GM23338 (cell line): Measurements from ENCODE around the gene VDAC1. TPM values are rescaled to one million over a fixed set of nuclear protein-coding genes. Genes with fewer than 3 reads are reported as not detected.

Experiments used
- ATAC-seq: fragments of 200-7000 bp; cut with Tn5 transposase; 3 replicates; pipeline ENCODE4 v1.9.1; 2020
- DNase-seq: peaks from one replicate; pipeline ENCODE4 v3.0.0-alpha.2; 2015; ENCODE audit warnings: low spot score
- H2AFZ ChIP-seq: fragments of 200-600 bp; sonication (generic); 2 replicates; pipeline ENCODE4 v1.8.0; 2016; ENCODE audit warnings: antibody characterized with exemption, mild to moderate bottlenecking, moderate library complexity
- H3F3A ChIP-seq: fragments of 200-600 bp; sonication (generic); replicated peaks from 2 replicates; pipeline ENCODE4 v1.8.0; 2017; ENCODE audit warnings: antibody characterized with exemption, mixed run types, low read depth
- H3K27ac ChIP-seq: fragments of 200-600 bp; sonication (generic); 2 replicates; pipeline ENCODE4 v1.6.1; 2016; ENCODE audit warnings: low read depth
- H3K27me3 ChIP-seq: fragments of 200-600 bp; sonication (generic); 2 replicates; pipeline ENCODE4 v1.8.0; 2016; ENCODE audit warnings: mild to moderate bottlenecking, mixed run types, moderate library complexity; ENCODE audit not compliant: insufficient read depth
- H3K36me3 ChIP-seq: fragments of 200-600 bp; sonication (generic); 2 replicates; pipeline ENCODE4 v1.8.0; 2016; ENCODE audit warnings: mild to moderate bottlenecking; ENCODE audit not compliant: insufficient read depth
- H3K4me1 ChIP-seq: fragments of 200-600 bp; sonication (generic); 2 replicates; pipeline ENCODE4 v1.8.0; 2016; ENCODE audit warnings: mild to moderate bottlenecking, moderate library complexity; ENCODE audit not compliant: insufficient read depth
- H3K4me2 ChIP-seq: fragments of 200-600 bp; sonication (generic); 2 replicates; pipeline ENCODE4 v1.7.1; 2017; ENCODE audit warnings: mixed run types
- H3K4me3 ChIP-seq: fragments of 200-600 bp; sonication (generic); 2 replicates; pipeline ENCODE4 v1.6.1; 2016; ENCODE audit warnings: mixed run types
- H3K79me2 ChIP-seq: fragments of 200-600 bp; sonication (generic); replicated peaks from 2 replicates; pipeline ENCODE4 v1.8.0; 2017; ENCODE audit warnings: mild to moderate bottlenecking; ENCODE audit not compliant: insufficient read depth
- H3K9me2 ChIP-seq: fragments of 200-600 bp; sonication (generic); 2 replicates; pipeline ENCODE4 v1.8.0; 2017; ENCODE audit not compliant: insufficient read depth
- H4K20me1 ChIP-seq: fragments of 200-600 bp; sonication (generic); replicated peaks from 2 replicates; pipeline ENCODE4 v1.8.0; 2017; ENCODE audit warnings: mild to moderate bottlenecking; ENCODE audit not compliant: insufficient read depth
- H3K27ac Mint-ChIP-seq: 2 replicates; pipeline ENCODE4 v1.8.0; 2020; ENCODE audit warnings: inconsistent platforms, mild to moderate bottlenecking, moderate library complexity, mixed read lengths
- H3K27me3 Mint-ChIP-seq: 3 replicates; pipeline ENCODE4 v1.8.0; 2022; ENCODE audit warnings: low read depth, mild to moderate bottlenecking, moderate library complexity, mixed read lengths, inconsistent platforms; ENCODE audit not compliant: insufficient read depth, poor library complexity
- H3K36me3 Mint-ChIP-seq: 3 replicates; pipeline ENCODE4 v1.8.0; 2021; ENCODE audit warnings: low read depth, mild to moderate bottlenecking, inconsistent platforms, moderate library complexity, mixed read lengths
- H3K4me1 Mint-ChIP-seq: 3 replicates; pipeline ENCODE4 v1.8.0; 2020; ENCODE audit warnings: mild to moderate bottlenecking, inconsistent platforms, mixed read lengths
- H3K4me3 Mint-ChIP-seq: 3 replicates; pipeline ENCODE4 v1.8.0; 2021; ENCODE audit warnings: moderate library complexity, mild to moderate bottlenecking, inconsistent platforms, mixed read lengths
- H3K9me3 Mint-ChIP-seq: 3 replicates; pipeline ENCODE4 v1.8.0; 2020; ENCODE audit warnings: moderate library complexity, mild to moderate bottlenecking, inconsistent platforms, mixed read lengths
- CREB1 ChIP-seq: fragments of 250-450 bp; sonication (Bioruptor Pico); IDR thresholded peaks from 2 replicates; pipeline ENCODE4 v1.5.0; 2020; ENCODE audit warnings: low read depth, mild to moderate bottlenecking, moderate library complexity
- JUNB ChIP-seq: IDR thresholded peaks from one replicate; pipeline ENCODE4 v1.6.1; 2016; ENCODE audit warnings: antibody characterized with exemption; ENCODE audit not compliant: unreplicated experiment
- POLR2AphosphoS5 ChIP-seq: IDR thresholded peaks from 2 replicates; pipeline ENCODE4 v1.6.1; 2016; ENCODE audit warnings: antibody characterized with exemption, low read depth
- polyA plus RNA-seq: library from polyadenylated mRNA; unstranded; fragments of >200 nt; fragmentation: Nextera tagmentation; extraction: Ambion mirVana; gene quantifications from 2 replicates; pipeline ENCODE4 v1.2.1, GENCODE V29; 2016
- total RNA-seq: library from RNA; depleted of rRNA; stranded (reverse); fragments of >200 nt; shearing (Covaris generic); gene quantifications from 2 replicates; pipeline ENCODE4 v1.2.3, GENCODE V29; 2014
- TF ChIP-seq, protein P1 (sequence below): fragments of 250-450 bp; sonication (Bioruptor Pico); IDR thresholded peaks from 2 replicates; pipeline ENCODE4 v1.5.0; 2020; ENCODE audit warnings: mild to moderate bottlenecking, moderate library complexity
- TF ChIP-seq, protein P2 (sequence below), 2 experiments: fragments of 200-600 bp in 1 of 2; sonication (generic) in 1 of 2; conservative IDR thresholded peaks; 2 replicates each; pipeline versions ENCODE4 v1.5.1 to v1.6.1; 2016 to 2017; ENCODE audit warnings: antibody characterized with exemption in 2 of 2, low read depth in 2 of 2, mild to moderate bottlenecking in 2 of 2, moderate library complexity in 1 of 2
- TF ChIP-seq, protein P3 (sequence below): IDR thresholded peaks from one replicate; pipeline ENCODE4 v1.6.1; 2018; ENCODE audit warnings: antibody characterized with exemption; ENCODE audit not compliant: unreplicated experiment
- TF ChIP-seq, protein P4 (sequence below): IDR thresholded peaks from 2 replicates; pipeline ENCODE4 v1.6.1; 2016; ENCODE audit warnings: antibody characterized with exemption

The VDAC1 gene
- total and polyA plus RNA-seq, 2 experiments from 2014 or later = 300 to 329 TPM

DNA sequence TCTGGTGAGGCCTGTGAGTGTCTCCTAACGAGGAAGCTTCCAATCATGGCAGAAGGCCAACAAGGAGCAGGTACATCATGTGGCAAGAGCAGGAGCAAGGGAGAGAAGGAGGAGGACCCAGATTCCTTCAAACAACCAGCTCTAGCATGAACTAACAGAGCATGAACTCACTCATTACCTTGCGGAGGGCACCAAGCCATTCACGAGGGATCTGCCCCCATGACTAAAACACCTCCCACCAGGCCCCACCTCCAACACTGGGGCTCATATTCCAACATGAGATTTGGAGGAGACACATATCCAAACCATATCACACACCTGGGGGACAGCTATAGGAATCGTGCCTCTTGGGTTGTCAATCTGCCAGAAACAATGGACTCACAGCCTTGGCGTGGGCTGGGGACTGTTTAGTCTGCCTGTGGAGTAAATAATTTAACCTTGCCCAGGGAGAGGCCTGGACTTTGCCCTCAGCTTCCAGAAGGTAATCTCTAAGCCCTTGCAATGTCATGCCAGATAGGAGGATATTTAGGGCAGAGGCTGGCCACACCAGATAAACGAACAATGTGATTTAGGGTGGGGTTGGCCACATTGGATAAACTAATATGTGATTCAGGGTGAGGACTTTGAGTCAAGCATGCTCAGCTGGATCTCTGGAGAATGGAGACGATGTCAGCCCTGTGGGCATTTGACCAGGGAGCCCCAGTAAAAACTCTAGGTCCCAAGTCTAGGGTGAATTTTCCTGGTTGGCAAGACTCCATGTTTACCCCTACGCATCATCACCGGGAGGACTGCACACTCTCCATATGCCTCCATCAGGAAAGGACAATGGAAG, 13.6 kb upstream of the VDAC1 start:
- Mint-ChIP-seq H3K4me1 (peaks cover 10% of the 10 kb centered on the region; the same call in 2 of the 3 replicates), H3K9me3 (no peaks in the 10 kb centered on the region), H3K36me3 (no peaks in the 10 kb centered on the region), H3K27me3 (peaks cover 12% of the 10 kb centered on the region), H3K27ac (no peak overlapping the region), H3K4me3 (no peak overlapping the region)
- H4K20me1 ChIP-seq = no peaks in the 10 kb centered on the region
- TF ChIP-seq, protein P1, sequence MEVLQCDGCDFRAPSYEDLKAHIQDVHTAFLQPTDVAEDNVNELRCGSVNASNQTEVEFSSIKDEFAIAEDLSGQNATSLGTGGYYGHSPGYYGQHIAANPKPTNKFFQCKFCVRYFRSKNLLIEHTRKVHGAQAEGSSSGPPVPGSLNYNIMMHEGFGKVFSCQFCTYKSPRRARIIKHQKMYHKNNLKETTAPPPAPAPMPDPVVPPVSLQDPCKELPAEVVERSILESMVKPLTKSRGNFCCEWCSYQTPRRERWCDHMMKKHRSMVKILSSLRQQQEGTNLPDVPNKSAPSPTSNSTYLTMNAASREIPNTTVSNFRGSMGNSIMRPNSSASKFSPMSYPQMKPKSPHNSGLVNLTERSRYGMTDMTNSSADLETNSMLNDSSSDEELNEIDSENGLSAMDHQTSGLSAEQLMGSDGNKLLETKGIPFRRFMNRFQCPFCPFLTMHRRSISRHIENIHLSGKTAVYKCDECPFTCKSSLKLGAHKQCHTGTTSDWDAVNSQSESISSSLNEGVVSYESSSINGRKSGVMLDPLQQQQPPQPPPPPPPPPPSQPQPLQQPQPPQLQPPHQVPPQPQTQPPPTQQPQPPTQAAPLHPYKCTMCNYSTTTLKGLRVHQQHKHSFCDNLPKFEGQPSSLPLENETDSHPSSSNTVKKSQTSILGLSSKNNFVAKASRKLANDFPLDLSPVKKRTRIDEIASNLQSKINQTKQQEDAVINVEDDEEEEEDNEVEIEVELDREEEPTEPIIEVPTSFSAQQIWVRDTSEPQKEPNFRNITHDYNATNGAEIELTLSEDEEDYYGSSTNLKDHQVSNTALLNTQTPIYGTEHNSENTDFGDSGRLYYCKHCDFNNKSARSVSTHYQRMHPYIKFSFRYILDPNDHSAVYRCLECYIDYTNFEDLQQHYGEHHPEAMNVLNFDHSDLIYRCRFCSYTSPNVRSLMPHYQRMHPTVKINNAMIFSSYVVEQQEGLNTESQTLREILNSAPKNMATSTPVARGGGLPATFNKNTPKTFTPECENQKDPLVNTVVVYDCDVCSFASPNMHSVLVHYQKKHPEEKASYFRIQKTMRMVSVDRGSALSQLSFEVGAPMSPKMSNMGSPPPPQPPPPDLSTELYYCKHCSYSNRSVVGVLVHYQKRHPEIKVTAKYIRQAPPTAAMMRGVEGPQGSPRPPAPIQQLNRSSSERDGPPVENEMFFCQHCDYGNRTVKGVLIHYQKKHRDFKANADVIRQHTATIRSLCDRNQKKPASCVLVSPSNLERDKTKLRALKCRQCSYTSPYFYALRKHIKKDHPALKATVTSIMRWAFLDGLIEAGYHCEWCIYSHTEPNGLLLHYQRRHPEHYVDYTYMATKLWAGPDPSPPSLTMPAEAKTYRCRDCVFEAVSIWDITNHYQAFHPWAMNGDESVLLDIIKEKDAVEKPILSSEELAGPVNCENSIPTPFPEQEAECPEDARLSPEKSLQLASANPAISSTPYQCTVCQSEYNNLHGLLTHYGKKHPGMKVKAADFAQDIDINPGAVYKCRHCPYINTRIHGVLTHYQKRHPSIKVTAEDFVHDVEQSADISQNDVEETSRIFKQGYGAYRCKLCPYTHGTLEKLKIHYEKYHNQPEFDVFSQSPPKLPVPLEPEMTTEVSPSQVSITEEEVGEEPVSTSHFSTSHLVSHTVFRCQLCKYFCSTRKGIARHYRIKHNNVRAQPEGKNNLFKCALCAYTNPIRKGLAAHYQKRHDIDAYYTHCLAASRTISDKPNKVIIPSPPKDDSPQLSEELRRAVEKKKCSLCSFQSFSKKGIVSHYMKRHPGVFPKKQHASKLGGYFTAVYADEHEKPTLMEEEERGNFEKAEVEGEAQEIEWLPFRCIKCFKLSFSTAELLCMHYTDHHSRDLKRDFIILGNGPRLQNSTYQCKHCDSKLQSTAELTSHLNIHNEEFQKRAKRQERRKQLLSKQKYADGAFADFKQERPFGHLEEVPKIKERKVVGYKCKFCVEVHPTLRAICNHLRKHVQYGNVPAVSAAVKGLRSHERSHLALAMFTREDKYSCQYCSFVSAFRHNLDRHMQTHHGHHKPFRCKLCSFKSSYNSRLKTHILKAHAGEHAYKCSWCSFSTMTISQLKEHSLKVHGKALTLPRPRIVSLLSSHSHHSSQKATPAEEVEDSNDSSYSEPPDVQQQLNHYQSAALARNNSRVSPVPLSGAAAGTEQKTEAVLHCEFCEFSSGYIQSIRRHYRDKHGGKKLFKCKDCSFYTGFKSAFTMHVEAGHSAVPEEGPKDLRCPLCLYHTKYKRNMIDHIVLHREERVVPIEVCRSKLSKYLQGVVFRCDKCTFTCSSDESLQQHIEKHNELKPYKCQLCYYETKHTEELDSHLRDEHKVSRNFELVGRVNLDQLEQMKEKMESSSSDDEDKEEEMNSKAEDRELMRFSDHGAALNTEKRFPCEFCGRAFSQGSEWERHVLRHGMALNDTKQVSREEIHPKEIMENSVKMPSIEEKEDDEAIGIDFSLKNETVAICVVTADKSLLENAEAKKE (CRISPR knock-in tag) = no peak
- DNase-seq = no peak
- no peaks in the 10 kb centered on the region for H3K9me2 ChIP-seq
- H2AFZ ChIP-seq = no peak overlapping the region
- no peaks in the 10 kb centered on the region for H3K79me2 ChIP-seq
- H3K4me2 ChIP-seq = no peak overlapping the region
- no peaks in the 10 kb centered on the region; the same call in 1 of the 2 replicates for H3K4me1 ChIP-seq
- no peak for ATAC-seq
- no peak overlapping the region for H3K4me3 ChIP-seq
- H3F3A ChIP-seq = no peaks in the 10 kb centered on the region
- H3K27me3 ChIP-seq = no peaks in the 10 kb centered on the region
- no peaks in the 10 kb centered on the region for H3K36me3 ChIP-seq
- no peak overlapping the region for H3K27ac ChIP-seq

DNA sequence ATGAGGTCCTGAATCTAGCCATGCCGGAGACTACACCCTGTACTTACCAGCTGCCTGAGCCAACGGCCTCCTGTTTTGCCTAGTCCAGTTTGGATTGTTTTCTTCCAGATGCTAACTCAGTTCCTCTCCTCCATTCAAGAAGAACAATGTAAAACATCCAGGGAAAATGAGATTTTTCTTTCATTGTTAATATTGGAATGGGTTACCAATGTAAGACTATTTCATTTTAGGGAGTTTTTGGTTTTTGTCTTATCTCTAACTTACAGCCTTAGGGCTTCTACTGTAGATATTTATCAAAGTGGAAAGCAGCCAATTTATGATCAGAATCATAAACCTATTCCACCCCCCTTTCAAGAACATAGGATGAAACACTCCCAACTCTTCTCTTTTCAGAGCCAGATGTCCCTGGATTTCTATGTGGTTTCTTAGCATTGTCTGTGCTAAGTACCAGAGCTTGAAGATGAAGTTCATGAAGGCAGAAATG, 3.5 kb upstream of the VDAC1 start:
- no peaks in the 10 kb centered on the region; the same call in 2 of the 3 replicates for H3K36me3 Mint-ChIP-seq
- Histone ChIP-seq H3K79me2 (peaks cover 9% of the 10 kb centered on the region), H4K20me1 (peaks cover 2% of the 10 kb centered on the region; the same call in 1 of the 2 replicates), H3K27ac (no peak overlapping the region), H3K36me3 (no peaks in the 10 kb centered on the region), H3F3A (peaks cover 8% of the 10 kb centered on the region), H3K4me3 (no peak overlapping the region), H2AFZ (peak overlapping the region; percentile 80; the same call in 1 of the 2 replicates), H3K4me2 (peak overlapping the region; percentile 74), H3K9me2 (no peaks in the 10 kb centered on the region), H3K4me1 (peaks cover 22% of the 10 kb centered on the region), H3K27me3 (no peaks in the 10 kb centered on the region)
- ATAC-seq (no peak), DNase-seq (no peak)
- peaks cover 19% of the 10 kb centered on the region for H3K4me1 Mint-ChIP-seq
- H3K9me3 Mint-ChIP-seq = no peaks in the 10 kb centered on the region
- no peak overlapping the region for H3K27ac Mint-ChIP-seq
- peak overlapping the region; percentile 30; the same call in 1 of the 3 replicates for H3K4me3 Mint-ChIP-seq
- H3K27me3 Mint-ChIP-seq = peaks cover 16% of the 10 kb centered on the region
- no peak for TF ChIP-seq CREB1 (CRISPR knock-in tag)
- no peak for TF ChIP-seq JUNB
- TF ChIP-seq, protein P2, sequence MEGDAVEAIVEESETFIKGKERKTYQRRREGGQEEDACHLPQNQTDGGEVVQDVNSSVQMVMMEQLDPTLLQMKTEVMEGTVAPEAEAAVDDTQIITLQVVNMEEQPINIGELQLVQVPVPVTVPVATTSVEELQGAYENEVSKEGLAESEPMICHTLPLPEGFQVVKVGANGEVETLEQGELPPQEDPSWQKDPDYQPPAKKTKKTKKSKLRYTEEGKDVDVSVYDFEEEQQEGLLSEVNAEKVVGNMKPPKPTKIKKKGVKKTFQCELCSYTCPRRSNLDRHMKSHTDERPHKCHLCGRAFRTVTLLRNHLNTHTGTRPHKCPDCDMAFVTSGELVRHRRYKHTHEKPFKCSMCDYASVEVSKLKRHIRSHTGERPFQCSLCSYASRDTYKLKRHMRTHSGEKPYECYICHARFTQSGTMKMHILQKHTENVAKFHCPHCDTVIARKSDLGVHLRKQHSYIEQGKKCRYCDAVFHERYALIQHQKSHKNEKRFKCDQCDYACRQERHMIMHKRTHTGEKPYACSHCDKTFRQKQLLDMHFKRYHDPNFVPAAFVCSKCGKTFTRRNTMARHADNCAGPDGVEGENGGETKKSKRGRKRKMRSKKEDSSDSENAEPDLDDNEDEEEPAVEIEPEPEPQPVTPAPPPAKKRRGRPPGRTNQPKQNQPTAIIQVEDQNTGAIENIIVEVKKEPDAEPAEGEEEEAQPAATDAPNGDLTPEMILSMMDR (conservative IDR thresholded peaks at IDR 0.05; ENCODE audit: low read depth in 2 of 2) = no peak
- TF ChIP-seq, protein P3, sequence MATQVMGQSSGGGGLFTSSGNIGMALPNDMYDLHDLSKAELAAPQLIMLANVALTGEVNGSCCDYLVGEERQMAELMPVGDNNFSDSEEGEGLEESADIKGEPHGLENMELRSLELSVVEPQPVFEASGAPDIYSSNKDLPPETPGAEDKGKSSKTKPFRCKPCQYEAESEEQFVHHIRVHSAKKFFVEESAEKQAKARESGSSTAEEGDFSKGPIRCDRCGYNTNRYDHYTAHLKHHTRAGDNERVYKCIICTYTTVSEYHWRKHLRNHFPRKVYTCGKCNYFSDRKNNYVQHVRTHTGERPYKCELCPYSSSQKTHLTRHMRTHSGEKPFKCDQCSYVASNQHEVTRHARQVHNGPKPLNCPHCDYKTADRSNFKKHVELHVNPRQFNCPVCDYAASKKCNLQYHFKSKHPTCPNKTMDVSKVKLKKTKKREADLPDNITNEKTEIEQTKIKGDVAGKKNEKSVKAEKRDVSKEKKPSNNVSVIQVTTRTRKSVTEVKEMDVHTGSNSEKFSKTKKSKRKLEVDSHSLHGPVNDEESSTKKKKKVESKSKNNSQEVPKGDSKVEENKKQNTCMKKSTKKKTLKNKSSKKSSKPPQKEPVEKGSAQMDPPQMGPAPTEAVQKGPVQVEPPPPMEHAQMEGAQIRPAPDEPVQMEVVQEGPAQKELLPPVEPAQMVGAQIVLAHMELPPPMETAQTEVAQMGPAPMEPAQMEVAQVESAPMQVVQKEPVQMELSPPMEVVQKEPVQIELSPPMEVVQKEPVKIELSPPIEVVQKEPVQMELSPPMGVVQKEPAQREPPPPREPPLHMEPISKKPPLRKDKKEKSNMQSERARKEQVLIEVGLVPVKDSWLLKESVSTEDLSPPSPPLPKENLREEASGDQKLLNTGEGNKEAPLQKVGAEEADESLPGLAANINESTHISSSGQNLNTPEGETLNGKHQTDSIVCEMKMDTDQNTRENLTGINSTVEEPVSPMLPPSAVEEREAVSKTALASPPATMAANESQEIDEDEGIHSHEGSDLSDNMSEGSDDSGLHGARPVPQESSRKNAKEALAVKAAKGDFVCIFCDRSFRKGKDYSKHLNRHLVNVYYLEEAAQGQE = no peak
- no peak for TF ChIP-seq POLR2AphosphoS5
- TF ChIP-seq, protein P4, sequence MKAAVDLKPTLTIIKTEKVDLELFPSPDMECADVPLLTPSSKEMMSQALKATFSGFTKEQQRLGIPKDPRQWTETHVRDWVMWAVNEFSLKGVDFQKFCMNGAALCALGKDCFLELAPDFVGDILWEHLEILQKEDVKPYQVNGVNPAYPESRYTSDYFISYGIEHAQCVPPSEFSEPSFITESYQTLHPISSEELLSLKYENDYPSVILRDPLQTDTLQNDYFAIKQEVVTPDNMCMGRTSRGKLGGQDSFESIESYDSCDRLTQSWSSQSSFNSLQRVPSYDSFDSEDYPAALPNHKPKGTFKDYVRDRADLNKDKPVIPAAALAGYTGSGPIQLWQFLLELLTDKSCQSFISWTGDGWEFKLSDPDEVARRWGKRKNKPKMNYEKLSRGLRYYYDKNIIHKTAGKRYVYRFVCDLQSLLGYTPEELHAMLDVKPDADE = no peak
